Measurements from ENCODE around the gene TF.

GRCh38 chr3:133840767-133841166 lies 94.6 kb downstream of the TF start:
- TF ChIP-seq HDAC2 (IDR thresholded peaks at IDR 0.05) (no peak), CTCF (IDR thresholded peaks at IDR 0.05 in 2 of 3, conservative IDR thresholded peaks at IDR 0.05 in 1 of 3; ENCODE audit: control insufficient read depth in 2 of 3, extremely low read depth in 1 of 3, insufficient read depth in 1 of 3, low read depth in 3 of 3, low read length in 3 of 3) (no peak), REST (IDR thresholded peaks at IDR 0.05; ENCODE audit: low read depth, low read length) (no peak), GABPA (IDR thresholded peaks at IDR 0.05; ENCODE audit: low read depth) (no peak), ZSCAN29 (IDR thresholded peaks at IDR 0.05) (no peak), ZNF24 (IDR thresholded peaks at IDR 0.05) (no peak), POLR2A (IDR thresholded peaks at IDR 0.05; ENCODE audit: low read depth, low read length) (no peak), JUND (IDR thresholded peaks at IDR 0.05; ENCODE audit: low read depth, low read length) (no peak), CHD2 (IDR thresholded peaks at IDR 0.05; ENCODE audit: borderline replicate concordance, low read depth, low read length) (no peak), HDAC6 (IDR thresholded peaks at IDR 0.05; ENCODE audit: unreplicated experiment) (no peak), POLR2AphosphoS5 (IDR thresholded peaks at IDR 0.05; ENCODE audit: low read length) (no peak)

Measured in GM12878 (cell line).